Activated CD8-positive, alpha-beta T cell treated with anti-CD3 and anti-CD28 coated beads for 36 hours (primary cell): ENCODE measurements around the gene INPP5A. TPM values are rescaled to one million over a fixed set of nuclear protein-coding genes. Genes with fewer than 3 reads are reported as not detected.

ENCODE experiments used
- ATAC-seq: fragments of 200-7000 bp; cut with Tn5 transposase; one replicate; pipeline ENCODE4 v1.10.0; 2021; ENCODE audit warnings: mild to moderate bottlenecking, moderate library complexity
- CTCF ChIA-PET: fragments of 350-600 bp; sonication (Branson Sonifier 250); formaldehyde crosslinking; loops from one replicate; lab custom pipeline; 2021; ENCODE audit warnings: antibody characterized with exemption; lab: Charles Lee
- POLR2A ChIA-PET: fragments of 350-600 bp; sonication (Branson Sonifier 250); formaldehyde crosslinking; loops from one replicate; lab custom pipeline; 2021; ENCODE audit warnings: antibody characterized with exemption; lab: Charles Lee
- DNase-seq: peaks from one replicate; pipeline ENCODE4 v3.0.0-alpha.2; 2020
- H3K27ac Mint-ChIP-seq: one replicate; pipeline ENCODE4 v1.8.0; 2021; ENCODE audit warnings: mild to moderate bottlenecking, mixed read lengths
- H3K27me3 Mint-ChIP-seq: one replicate; pipeline ENCODE4 v1.8.0; 2021; ENCODE audit warnings: mixed read lengths
- H3K36me3 Mint-ChIP-seq: one replicate; pipeline ENCODE4 v1.8.0; 2021; ENCODE audit warnings: low read depth, mixed read lengths
- H3K4me1 Mint-ChIP-seq: one replicate; pipeline ENCODE4 v1.8.0; 2021; ENCODE audit warnings: low read depth, mixed read lengths
- H3K4me3 Mint-ChIP-seq: one replicate; pipeline ENCODE4 v1.8.0; 2021; ENCODE audit warnings: mild to moderate bottlenecking, moderate library complexity, mixed read lengths
- H3K9me3 Mint-ChIP-seq: one replicate; pipeline ENCODE4 v1.8.0; 2021; ENCODE audit warnings: mixed read lengths
- intact Hi-C: fragments of 100-400 bp; cut with micrococcal nuclease; formaldehyde crosslinking; loops from one replicate; pipeline ENCODE4 v1.10.0; 2022
- total RNA-seq, 2 experiments: library from RNA; stranded (reverse); gene quantifications; one replicate each; pipeline ENCODE4 v1.2.3, GENCODE V29; 2021
- TF ChIP-seq, protein P1 (sequence below): fragments of 200-600 bp; IDR thresholded peaks from one replicate; pipeline ENCODE4 v1.8.0; 2022; ENCODE audit warnings: antibody characterized with exemption, mild to moderate bottlenecking

Gene INPP5A
- total RNA-seq, 2 experiments from 2014 or later: 9.6 to 10.4 TPM

DNA sequence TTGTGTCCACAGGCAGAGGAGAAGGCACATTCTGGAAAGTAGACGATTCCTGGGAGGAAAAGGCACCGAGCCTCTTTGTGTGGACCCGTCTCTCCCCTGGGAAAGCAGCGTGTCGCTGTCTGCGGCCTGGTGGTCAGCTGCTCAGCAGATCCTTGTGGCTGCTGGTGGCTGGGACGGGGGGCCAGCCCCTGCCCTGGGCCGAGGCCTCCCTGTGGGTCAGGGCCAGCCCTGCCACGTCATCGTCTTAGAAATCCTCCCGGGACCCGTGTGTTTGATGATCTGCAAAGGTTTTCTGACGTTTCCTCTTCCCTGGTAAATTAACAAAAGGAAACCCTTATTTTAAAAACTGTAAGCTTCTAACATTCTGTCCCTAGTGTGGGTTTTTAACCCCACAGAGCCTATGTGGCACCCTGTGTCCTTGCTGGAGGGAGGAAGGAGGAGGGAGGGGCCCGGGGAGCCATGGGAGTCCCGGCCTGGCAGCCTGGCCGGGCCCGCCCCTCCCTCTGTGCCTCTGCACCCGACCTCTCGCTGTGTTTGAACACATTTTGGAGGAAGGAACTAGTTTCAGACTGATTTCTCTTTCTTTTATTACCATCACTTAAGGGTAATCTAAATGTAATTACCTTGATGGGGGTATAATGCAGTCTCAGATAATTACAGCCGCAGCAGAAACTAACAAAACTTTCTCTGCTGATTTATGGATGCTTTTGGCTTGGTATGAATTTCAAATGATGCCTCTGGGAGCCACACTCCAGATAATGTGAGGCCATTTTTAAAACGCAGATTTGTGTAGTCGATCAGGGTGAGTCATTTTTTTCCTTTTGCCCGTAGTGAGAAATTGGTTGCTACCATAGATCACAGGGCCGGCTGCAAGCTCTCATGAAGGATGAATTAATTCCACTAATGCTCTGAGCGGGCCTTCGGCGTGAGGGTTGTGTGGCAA, 162.8 kb downstream of the INPP5A start:
- TF ChIP-seq, protein P1, sequence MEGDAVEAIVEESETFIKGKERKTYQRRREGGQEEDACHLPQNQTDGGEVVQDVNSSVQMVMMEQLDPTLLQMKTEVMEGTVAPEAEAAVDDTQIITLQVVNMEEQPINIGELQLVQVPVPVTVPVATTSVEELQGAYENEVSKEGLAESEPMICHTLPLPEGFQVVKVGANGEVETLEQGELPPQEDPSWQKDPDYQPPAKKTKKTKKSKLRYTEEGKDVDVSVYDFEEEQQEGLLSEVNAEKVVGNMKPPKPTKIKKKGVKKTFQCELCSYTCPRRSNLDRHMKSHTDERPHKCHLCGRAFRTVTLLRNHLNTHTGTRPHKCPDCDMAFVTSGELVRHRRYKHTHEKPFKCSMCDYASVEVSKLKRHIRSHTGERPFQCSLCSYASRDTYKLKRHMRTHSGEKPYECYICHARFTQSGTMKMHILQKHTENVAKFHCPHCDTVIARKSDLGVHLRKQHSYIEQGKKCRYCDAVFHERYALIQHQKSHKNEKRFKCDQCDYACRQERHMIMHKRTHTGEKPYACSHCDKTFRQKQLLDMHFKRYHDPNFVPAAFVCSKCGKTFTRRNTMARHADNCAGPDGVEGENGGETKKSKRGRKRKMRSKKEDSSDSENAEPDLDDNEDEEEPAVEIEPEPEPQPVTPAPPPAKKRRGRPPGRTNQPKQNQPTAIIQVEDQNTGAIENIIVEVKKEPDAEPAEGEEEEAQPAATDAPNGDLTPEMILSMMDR: no peak
- Mint-ChIP-seq H3K36me3 (peaks cover 17% of the 10 kb centered on the region), H3K27me3 (no peaks in the 10 kb centered on the region), H3K4me3 (no peak overlapping the region), H3K27ac (no peak overlapping the region), H3K4me1 (peaks cover 6% of the 10 kb centered on the region), H3K9me3 (no peaks in the 10 kb centered on the region)
- intact Hi-C loops: no loop called here
- no peak for DNase-seq
- POLR2A ChIA-PET: no interaction called here
- no peak for ATAC-seq
- CTCF ChIA-PET: no interaction called here

DNA sequence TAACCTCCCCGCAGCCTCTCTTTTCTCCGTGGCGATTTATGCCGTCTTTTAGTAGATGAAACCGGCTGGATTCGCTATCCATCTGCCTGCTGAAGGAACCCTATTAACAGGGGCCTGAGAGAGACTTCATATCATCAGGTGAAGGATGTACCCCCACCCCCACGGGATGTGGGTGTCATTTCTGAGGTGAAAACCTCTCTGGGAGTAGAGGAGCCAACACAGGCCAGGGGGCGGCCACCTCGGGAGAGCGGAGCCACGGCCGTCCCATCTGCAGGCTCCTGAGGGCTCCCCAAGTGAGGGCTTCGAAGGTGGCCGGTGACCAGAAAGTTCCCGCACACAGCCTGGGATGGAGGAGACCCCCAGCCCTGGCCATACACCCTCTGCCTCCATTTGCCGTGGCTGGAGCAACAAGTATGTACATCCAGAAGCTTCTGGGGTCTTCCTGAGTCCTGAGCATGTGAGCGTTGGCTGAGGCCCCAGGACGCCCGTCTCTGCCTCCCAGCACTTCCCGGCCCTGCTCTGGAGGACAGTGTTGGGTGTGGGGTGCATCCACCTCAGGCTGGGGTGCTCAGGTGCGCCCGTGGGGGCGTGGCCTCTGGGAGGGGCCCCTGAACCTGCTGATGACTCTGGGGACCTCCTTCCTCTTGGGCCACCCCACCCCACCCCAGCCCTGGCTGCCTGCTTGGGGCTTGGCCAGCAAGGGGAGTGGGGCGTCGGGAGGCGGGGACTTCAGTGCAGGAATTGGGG, 163.7 kb downstream of the INPP5A start:
- CTCF ChIA-PET: no interaction called here

DNA sequence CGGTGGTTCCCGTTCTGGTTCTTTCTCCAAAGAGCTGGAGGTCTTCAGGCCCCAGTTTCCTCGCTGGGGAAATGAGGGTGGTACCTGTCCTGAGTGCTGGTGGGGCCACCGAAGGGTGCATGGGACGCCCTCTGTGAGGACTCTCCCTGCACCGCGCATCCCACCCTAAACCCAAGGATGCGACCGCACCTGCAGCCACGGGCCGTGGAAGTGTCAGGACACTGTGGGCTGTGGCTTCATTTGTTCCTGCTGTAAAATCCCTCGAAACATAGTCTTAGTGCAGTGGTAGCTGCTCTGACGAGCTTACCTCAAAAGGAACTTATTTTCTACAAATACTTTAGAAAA, 164.2 kb downstream of the INPP5A start:
- H3K27me3 Mint-ChIP-seq: no peaks in the 10 kb centered on the region
- no peak overlapping the region for H3K27ac Mint-ChIP-seq
- ATAC-seq (no peak), DNase-seq (no peak)
- H3K9me3 Mint-ChIP-seq: peaks cover 7% of the 10 kb centered on the region
- H3K4me3 Mint-ChIP-seq: no peak overlapping the region
- CTCF ChIA-PET: no interaction called here
- H3K4me1 Mint-ChIP-seq: no peaks in the 10 kb centered on the region
- POLR2A ChIA-PET: no interaction called here
- intact Hi-C loops: no loop called here
- peaks cover 26% of the 10 kb centered on the region for H3K36me3 Mint-ChIP-seq
- TF ChIP-seq, protein P1: no peak

More for the DNA sequence above, 163.7 kb downstream of the INPP5A start:
- Mint-ChIP-seq H3K36me3 (peaks cover 22% of the 10 kb centered on the region), H3K27ac (no peak overlapping the region), H3K9me3 (peaks cover 6% of the 10 kb centered on the region), H3K4me3 (no peak overlapping the region), H3K4me1 (peaks cover 2% of the 10 kb centered on the region), H3K27me3 (no peaks in the 10 kb centered on the region)
- intact Hi-C loops: no loop called here
- DNase-seq: no peak
- POLR2A ChIA-PET: no interaction called here
- no peak for ATAC-seq
- TF ChIP-seq, protein P1: no peak

- peaks cover 7% of the 10 kb centered on the region for H3K9me3 Mint-ChIP-seq
- POLR2A ChIA-PET: interaction anchor here (0.6 kb wide), 2 partner anchors 129 to 465 kb away, joined by 3 read pairs; no protein-coding TSS in a partner anchor
- no peaks in the 10 kb centered on the region for H3K4me1 Mint-ChIP-seq
- DNase-seq (no peak), ATAC-seq (no peak)
- H3K27me3 Mint-ChIP-seq: no peaks in the 10 kb centered on the region
- peaks cover 26% of the 10 kb centered on the region for H3K36me3 Mint-ChIP-seq
- no peak overlapping the region for H3K4me3 Mint-ChIP-seq
- TF ChIP-seq, protein P1: no peak
- CTCF ChIA-PET: no interaction called here
- H3K27ac Mint-ChIP-seq: no peak overlapping the region
- intact Hi-C loops: no loop called here
Measured at GRCh38 chr10:132702601-132703418, 165.2 kb downstream of the INPP5A start.
